Dermis blood vessel endothelial cell (primary cell): ENCODE data around the gene CBLN3. TPM values are rescaled to one million over a fixed set of nuclear protein-coding genes. Genes with fewer than 3 reads are reported as not detected.
"Not testable (repeated sequence)": the region's sequence is repeated elsewhere in the genome, so short reads cannot be mapped to it uniquely, and the experiment has no call there.

Experiments
- DNase-seq: peaks from one replicate; pipeline ENCODE4 v3.0.0; 2010
- total RNA-seq: library from RNA; depleted of rRNA; stranded (reverse); fragments of >200 nt; gene quantifications from 2 replicates; pipeline ENCODE4 v1.2.3, GENCODE V29; 2014

Gene CBLN3
- total RNA-seq = 0.84 and 1.0 TPM in 2 replicates

GRCh38 chr14:24429395-24430142, at the start of gene CBLN3, which contains the start of gene KHNYN:
Gene CBLN3, minus strand, starts transcription at chr14:24429668. Its CDS starts 614 bp downstream, at chr14:24429054.
Gene KHNYN, plus strand, starts transcription at chr14:24429954. Its CDS starts 777 bp downstream, at chr14:24430731.
- peak; percentile 93 for DNase-seq

- no peak for DNase-seq
Observed at GRCh38 chr14:24475261-24475660, 45.8 kb upstream of the CBLN3 start.

DNA sequence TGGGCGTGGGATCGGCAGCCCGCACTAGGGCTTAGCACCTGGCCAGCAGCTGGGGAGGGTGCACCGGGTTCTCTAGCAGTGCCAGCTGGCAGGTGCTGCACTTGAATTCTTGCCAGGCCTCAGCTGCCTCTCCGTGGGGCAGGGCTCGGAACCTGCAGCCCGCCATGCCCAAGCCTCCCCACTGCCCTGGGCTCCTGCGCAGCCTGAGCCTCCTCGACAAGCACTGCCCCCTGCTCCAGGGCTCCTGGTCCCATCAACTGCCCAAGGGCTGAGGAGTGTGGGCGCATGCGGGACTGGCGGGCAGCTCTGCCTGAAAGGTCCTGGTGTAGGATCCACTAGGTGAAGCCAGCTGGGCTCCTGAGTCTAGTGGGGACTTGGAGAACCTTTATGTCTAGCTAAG, 43.7 kb upstream of the CBLN3 start:
- no peak for DNase-seq

- DNase-seq = not testable (repeated sequence)
Observed at GRCh38 chr14:24470450-24470849, 41.0 kb upstream of the CBLN3 start.

- no peak for DNase-seq
Observed at GRCh38 chr14:24465805-24466204, 36.3 kb upstream of the CBLN3 start.

- DNase-seq = no peak
Observed at GRCh38 chr14:24465368-24465767, 35.9 kb upstream of the CBLN3 start.

DNA sequence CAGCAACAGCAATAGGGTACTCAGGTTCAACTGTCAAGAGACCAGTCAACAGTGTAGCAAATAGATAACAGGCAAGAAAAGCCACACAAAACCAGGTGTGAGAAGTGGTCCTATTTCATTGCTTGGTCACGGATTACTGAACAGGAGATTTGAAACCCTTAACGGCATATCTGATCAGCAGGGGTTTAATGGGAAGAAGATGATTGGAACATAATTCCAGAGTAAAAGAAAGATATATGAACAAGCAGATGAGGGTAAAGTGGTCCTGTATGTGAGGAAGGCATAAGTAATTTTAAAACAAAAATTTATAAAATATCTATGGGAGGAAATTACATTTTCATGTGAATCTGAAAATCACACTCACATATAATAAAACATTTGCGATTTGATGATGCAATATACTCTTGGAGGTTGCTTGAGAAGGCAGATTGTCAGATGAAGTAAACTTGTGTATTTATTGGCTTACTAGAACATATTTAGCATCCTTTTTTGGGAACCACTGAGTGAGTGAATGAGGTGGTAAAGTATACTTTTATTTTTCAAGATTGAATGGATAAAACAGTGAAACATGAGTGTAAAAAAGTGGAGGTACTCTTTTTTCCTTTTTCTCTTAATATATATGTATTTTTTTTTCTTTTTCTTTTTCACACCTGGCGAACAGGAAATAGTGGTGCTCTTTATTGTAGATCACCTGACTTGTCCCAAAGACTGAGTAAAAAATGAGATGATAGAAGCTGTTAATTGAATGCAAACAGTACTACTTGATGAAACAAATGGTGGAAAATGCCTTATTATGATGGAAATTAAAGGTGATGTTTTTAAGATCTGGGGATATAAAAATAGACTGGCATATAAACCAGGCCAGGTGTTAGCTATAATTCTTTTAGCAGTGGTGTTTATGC, 34.7 kb upstream of the CBLN3 start:
- DNase-seq = no peak

GRCh38 chr14:24463017-24463883, 33.8 kb upstream of the CBLN3 start:
- no peak for DNase-seq

- DNase-seq = no peak
Observed at GRCh38 chr14:24461336-24461735, 31.9 kb upstream of the CBLN3 start.

GRCh38 chr14:24459331-24459730, 29.9 kb upstream of the CBLN3 start:
- no peak for DNase-seq

DNA sequence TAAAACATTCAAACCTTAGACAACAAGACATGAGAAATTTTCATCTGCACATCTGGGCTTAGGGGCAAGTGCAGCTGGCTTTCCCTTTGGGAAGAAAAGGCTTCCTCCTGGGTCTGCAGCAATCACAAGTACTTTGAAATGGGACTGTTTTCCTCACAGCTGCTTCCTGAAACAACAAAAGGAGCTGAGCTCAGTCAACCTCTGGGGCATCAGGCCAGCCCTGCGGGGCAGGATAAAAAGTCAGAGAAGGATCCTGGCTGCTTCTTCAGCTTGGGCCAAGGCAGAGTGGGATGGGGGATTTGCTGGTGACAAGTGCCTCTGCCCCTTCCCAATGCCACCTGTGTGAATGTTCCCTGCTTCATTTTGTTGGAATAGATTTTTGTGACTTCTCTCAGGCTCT, 29.3 kb upstream of the CBLN3 start:
- DNase-seq = peak; percentile 84

DNA sequence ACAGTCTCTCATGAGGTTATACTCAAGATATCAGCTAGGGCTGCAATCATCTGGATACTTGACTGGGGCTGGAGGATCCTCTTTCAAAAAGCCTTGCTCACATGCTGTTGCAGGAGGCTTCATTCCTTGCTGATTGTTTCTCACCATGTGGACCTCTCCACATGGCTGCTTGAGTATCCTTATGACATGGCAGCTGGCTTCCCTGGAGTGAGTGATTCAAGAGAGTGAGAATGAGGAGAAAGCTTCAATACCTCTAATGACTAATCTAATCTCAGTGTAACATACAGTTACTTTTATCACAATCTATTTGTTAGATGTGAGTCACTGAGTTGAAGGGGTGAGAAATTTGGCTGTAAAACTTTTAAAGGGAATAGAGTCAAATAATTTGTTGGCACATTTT, 27.5 kb upstream of the CBLN3 start:
- DNase-seq = no peak

- not testable (repeated sequence) for DNase-seq
Observed at GRCh38 chr14:24450828-24451227, 21.4 kb upstream of the CBLN3 start.

DNA sequence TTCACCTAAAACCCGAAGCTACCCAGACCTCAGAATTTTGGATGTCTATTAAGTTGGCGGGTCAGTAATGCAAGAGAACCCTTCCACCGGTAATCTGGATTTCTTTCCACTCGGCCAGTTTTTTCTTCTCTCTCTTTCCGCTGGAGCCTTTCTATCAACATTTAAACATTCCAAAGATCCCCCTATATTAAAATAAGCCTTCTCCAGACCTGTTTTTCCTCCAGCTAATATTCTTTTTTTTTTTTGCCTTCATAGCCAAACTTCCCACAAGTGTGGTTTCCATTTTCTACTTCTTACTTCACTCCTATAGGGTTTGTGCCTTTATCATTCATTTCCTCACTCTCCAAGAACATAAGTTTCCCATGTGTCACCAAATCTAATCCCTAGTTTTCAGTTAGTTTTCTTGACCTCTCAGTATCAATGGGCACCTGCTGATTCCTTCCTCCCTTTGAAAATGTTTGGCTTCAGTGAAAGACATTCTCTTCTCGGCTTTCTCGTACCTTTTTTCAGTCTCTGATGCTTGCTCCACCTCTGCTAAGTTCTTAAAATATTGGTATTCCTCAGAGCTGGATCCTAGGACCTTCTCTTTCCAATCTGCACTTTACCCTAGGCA, 13.7 kb upstream of the CBLN3 start:
- DNase-seq = peak; percentile 17

- DNase-seq = peak; percentile 99
Observed at GRCh38 chr14:24442240-24443052, 13.0 kb upstream of the CBLN3 start, which contains the start of gene SDR39U1. Gene SDR39U1, minus strand, starts transcription at chr14:24442776. Its CDS starts 7 bp downstream, at chr14:24442769.

DNA sequence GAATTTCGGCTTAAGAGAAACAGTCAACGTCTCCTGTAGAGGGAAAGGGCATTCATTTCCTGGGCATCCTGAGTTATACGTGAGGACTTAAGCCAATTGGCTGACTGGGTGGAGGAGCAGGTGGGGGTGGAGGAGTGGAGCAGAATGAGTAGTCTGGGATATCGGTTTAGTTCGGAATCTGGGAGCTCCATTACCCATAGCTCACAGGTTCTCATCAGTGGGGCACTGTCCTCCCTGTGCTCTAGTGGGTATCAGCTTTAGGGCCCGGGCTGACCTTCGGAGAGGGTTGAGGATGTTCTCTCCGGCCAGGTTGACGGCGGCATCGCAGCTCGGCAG, 12.4 kb upstream of the CBLN3 start:
- no peak for DNase-seq

- no peak for DNase-seq
Observed at GRCh38 chr14:24441485-24441884, 12.0 kb upstream of the CBLN3 start.

- no peak for DNase-seq
Observed at GRCh38 chr14:24440606-24441399, 11.3 kb upstream of the CBLN3 start.

DNA sequence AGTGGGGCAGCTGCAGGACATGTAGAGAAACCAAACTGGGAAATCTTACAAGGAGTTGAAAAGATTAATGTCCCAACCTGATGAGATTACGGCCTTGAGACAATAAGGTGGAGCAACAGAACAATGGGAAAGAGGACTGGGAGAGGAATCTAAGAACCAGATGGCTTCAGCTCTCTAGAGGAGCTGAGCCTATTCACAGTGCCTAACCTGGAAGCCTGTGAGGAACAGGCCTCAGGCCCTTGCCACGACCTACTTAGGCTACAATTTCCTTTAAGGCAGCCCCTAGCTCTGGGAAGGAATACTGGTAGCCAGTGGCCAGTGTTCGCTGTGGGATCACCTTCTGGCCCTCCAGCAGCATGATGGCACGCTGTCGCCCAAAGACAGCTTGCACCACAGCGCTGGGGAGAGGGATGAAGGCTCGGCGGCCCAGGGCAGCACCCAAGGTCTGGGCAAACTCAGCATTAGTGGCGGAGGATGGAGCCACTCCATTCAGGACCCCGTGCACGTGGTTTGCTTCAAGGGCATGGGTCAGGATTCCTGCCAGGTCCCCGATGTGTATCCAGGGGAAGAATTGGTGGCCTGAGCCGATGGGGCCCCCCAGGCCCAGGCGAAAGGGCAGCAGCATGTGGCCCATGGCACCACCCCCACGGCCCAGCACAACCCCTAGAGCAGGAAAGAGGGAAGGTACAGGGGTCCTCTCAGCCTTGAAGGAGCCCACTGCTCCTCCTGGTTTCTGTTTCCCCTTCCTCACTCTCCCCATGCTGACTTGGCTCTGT, 10.6 kb upstream of the CBLN3 start:
- DNase-seq = no peak

DNA sequence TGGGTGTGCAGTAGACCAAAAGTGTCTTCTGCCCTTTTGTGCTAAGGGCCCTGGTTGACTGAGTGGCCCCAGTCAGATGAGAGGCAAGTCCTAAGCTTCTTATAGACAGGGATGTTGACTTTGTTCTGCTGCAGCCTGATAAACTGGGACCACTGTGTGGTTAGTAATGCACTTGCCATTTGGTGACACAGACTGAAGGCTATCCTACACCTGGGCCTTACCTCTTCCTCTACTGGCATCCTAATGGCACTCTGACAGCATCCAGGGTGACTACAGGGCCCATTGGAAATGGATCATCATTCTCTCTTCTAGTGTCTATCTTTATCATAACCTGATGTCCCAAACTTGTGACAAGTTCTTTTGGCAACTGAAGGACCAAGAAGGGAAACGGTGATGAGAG, 9.8 kb upstream of the CBLN3 start:
- no peak for DNase-seq
